HL-60/S4 treated with phorbol 12-myristate 13-acetate at 8.2 ng/mL for 4 days and 3 days (cell line): ENCODE measurements around the gene LSAMP.
"Not testable (repeated sequence)": the region's sequence is repeated elsewhere in the genome, so short reads cannot be mapped to it uniquely, and the experiment has no call there.

Experiments used
- in situ Hi-C: fragments of 300-500 bp; cut with MboI; formaldehyde crosslinking; loops from 2 replicates; pipeline ENCODE4 v1.15.0; 2022; ENCODE audit warnings: low sequenced_read_pairs

LSAMP gene

GRCh38 chr3:115788921-115789470, 656.3 kb downstream of the LSAMP start:
- in situ Hi-C loops = no loop called here

- in situ Hi-C loops = no loop called here
Measured at GRCh38 chr3:115787818-115788217, 657.5 kb downstream of the LSAMP start.

GRCh38 chr3:115785782-115786181, 659.5 kb downstream of the LSAMP start:
- in situ Hi-C loops = no loop called here

DNA sequence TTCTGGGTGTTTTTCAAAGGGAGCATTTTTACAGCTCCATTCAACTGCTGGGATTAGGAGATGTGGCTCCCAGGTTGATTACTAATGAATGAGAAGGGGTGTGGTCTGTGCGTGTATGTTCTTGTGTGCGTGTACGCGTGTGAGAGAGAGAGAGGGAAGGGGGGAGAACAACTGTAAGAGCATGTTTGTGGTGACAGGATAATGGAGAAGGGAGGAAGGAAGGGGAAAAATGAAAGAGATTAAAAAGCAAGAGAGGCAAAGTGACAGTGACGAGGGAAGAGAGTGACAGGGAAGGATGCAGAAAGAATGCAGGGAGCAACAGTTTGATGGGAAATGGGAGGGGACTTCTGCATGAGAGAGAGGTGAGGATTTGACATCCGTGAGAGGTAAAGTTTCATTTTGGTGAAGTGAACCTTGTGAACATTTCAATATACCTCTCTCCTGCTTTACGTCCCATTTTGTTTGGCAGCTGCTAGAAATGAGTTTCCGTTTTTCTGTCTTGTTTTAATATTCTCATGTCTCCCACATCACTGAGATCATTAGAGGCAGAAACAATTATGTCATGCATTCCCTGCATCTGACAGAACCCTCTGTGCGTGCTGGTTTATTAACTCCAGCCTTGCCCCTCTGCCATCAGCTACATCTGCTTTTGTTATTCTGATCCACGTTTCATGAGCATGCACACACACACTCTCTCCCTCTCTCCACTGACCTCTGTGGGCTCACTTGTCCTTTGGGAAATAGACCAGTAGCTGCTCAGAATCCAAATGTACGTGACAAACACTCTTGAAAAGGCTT, 660.3 kb downstream of the LSAMP start:
- in situ Hi-C loops = no loop called here

DNA sequence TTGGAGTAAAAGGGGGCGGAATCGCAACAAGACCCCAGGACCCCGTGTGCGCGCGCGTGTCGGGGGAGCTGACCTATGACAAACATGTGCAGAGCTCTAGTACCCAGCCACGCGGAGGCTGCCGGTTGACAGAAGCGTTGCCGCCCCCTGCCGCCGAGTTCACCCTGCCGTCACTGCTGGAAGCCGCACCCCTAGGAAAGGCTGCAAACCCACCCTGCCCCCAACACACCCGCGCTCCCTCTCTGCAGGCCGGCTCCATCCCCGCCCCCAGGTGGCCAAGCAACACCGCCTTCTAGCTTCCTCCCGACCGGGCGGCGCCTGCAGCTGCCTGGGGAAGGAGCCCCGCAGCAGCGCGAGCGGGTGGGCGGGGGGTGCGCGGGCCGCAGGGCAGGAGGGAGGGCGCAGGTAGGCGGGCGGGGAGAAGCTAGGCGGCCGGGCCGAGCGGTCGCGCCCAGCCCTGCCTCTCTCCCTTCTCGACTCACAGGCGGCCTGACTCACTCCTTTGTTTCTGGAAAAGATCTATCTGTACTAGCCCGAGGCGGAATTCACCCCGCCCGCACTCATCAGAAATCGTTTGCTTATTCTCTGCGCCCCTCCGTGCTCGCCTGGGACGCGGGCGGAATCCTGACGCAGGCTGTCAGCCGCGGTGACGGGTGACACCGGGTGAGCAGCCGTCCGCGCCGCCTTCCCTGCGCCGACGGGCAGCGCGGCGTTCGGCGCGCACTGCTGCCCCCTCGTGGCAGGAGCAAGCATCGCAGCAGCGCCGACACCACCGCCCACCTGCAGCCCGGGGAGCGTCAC, 661.1 kb downstream of the LSAMP start:
- in situ Hi-C loops = no loop called here

- in situ Hi-C loops = not testable (repeated sequence)
Measured at GRCh38 chr3:115783426-115783825, 661.9 kb downstream of the LSAMP start.

- in situ Hi-C loops = no loop called here
Measured at GRCh38 chr3:115779011-115779410, 666.3 kb downstream of the LSAMP start.

- in situ Hi-C loops = no loop called here
Measured at GRCh38 chr3:115772951-115773350, 672.3 kb downstream of the LSAMP start.

GRCh38 chr3:115768661-115769060, 676.6 kb downstream of the LSAMP start:
- in situ Hi-C loops = no loop called here

DNA sequence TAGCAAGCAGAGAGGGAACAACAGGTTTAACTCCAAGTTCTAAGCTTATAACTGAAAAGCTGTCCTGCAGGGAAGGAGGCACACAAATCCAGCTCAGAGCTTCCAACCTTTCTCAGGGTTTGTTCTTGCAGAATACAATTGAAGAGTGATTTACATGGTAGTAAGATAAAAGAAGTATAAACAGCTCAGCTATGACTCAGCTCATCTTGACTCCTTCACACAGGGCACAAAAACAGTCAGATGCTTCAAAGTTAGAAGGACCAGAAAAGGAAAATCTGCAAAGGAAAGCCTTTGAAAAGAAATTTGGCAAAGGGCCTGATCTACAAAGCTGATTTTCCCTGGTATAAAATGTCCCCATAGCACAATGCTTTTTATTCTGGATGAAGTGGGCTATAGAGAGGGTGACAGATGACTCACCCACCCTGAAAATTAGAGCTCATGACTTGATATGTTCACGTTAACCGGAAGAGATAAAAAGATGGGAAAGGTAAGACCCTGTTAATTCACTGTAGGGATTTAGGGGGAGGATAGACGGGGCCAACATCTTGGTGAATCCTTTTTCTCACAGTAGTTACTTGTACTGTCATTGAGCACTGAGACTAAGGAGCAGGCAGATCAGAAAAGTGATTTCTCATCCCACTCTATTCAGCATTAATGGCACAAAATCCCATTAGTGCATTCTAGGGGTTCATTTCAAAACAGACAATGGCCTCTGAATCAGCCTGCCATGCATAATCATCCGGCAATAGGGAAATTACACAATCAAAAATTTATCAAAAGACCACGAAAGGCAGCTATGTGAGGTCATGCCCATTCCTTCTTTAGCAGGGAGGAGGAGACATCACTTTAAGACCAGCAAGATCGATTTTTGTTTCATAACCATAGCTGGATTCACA, 678.5 kb downstream of the LSAMP start:
- in situ Hi-C loops = no loop called here

DNA sequence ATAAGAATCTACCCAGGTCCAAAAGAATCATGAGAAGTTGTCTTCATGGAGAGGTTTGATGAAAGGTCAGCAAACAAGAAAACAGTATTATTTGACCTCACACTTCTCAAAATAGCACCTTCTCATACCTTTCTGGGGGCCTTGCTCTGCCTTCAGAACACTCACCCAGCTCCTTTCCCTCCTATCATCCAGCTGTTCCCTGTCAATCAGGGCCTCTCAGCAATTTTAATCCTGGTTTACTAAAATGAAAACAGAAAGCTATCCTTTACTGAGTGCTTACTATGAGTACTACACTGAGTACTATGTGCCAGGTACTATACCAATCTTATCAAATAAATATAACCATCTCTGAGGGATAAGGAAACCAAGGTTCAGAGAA, 683.4 kb downstream of the LSAMP start:
- in situ Hi-C loops = no loop called here

- in situ Hi-C loops = no loop called here
Measured at GRCh38 chr3:115760716-115761115, 684.6 kb downstream of the LSAMP start.

DNA sequence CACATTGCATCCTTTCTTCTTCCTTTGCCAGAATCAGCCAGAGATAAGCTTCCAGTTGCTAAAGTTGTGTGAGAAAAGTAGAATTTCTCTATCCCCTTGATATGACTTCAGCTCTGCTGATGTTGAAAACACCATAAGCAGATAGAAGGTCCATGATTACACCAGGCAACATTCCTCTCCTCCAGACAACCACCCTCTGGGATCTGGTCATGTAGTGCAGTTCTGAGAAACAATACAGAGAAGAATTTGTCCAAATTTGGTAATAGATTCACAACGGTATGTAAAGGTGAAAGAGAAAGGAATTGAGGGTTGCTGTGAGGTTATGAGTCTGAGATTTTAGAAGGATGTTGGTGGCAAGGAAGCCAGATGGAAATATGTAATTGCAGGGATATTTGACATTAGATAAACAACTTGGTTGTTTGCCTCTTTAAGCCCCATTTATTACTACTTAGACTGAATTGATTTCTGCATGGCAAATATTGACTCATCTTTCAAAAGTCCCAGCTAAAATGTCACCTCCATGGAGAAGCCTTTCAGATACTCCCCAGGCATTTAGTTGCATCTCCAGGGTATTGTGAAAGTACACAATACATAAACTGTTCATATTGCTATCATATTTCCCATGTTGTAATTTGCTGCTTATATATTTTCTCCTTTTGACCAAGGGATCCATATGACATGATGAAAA, 687.1 kb downstream of the LSAMP start:
- in situ Hi-C loops = no loop called here

- in situ Hi-C loops = not testable (repeated sequence)
Measured at GRCh38 chr3:115752978-115753377, 692.3 kb downstream of the LSAMP start.
